Motor neuron (in vitro differentiated cells): Measurements from ENCODE around the gene ATG2B. TPM values are rescaled to one million over a fixed set of nuclear protein-coding genes. Genes with fewer than 3 reads are reported as not detected.
A peak's percentile ranks its signal among the peaks of the same experiment; 100 is the strongest.
"Not testable (repeated sequence)": the region's sequence is repeated elsewhere in the genome, so short reads cannot be mapped to it uniquely, and the experiment has no call there.

Experiments
- ATAC-seq, 8 experiments: fragments of 200-7000 bp; cut with Tn5 transposase; replicated peaks in 6 of 8; 2 replicates each; pipeline ENCODE4 v1.8.0; 2021; ENCODE audit warnings: mild to moderate bottlenecking in 8 of 8, moderate library complexity in 8 of 8
- H3K27ac ChIP-seq, 2 donors: fragments of 250-450 bp; sonication (Bioruptor Pico); 2 replicates each; pipeline ENCODE4 v1.9.0; 2021; ENCODE audit warnings: antibody characterized with exemption in 2 of 2, mild to moderate bottlenecking in 2 of 2, moderate library complexity in 1 of 2
- H3K4me1 ChIP-seq, 2 donors: fragments of 250-450 bp; sonication (Bioruptor Pico); replicated peaks in 1 of 2; 2 replicates each; pipeline ENCODE4 v1.6.1; 2021; ENCODE audit warnings: antibody characterized with exemption in 2 of 2, mild to moderate bottlenecking in 2 of 2, moderate library complexity in 1 of 2
- H3K4me3 ChIP-seq, 5 donors: fragments of 250-450 bp; sonication (Bioruptor Pico); 2 replicates each; pipeline ENCODE4 v1.9.0; 2021; ENCODE audit warnings: antibody characterized with exemption in 5 of 5, mild to moderate bottlenecking in 5 of 5, moderate library complexity in 4 of 5
- WGBS, 10 experiments: fragments of 450-650 bp; shearing (Covaris generic); methylation state at CpG; one replicate each; pipeline ENCODE4 v1.0.0; 2022; 5-methylcytosine and 5-hydroxymethylcytosine counted together
- in situ Hi-C, 9 experiments: fragments of 400-800 bp; cut with MboI; loops; one replicate each; pipeline ENCODE4 v1.15.0; 2021; ENCODE audit warnings: low sequenced_read_pairs in 9 of 9, low pct_unique_long_range_greater_than_20kb in 2 of 9; ENCODE audit not compliant: unreplicated experiment in 9 of 9
- total RNA-seq, 8 experiments: library from RNA; unstranded; fragments of 300-600 nt; gene quantifications; 2 replicates each; pipeline versions ENCODE4 v1.2.3 to v1.2.4, GENCODE V29; 2022

Gene ATG2B
- total RNA-seq, 8 experiments from 2014 or later, result 11.1 to 27.3 (median 16.7) TPM

GRCh38 chr14:96252323-96252998, 110.7 kb downstream of the ATG2B start:
- no peak overlapping the region for H3K4me3 ChIP-seq
- peaks cover 0 to 8% of the 10 kb centered on the region in 2 donors for H3K4me1 ChIP-seq
- 20 to 93% (median 85%) methylated on average over 1 to 12 of the region's 19 CpGs; no CpG with 5 or more reads in 4 of the 10 experiments for WGBS, 10 experiments
- ATAC-seq, result peak in 7 of 8 experiments; percentile 6 to 40 (median 24)
- in situ Hi-C loops, result loop anchor here in 4 of 9 experiments (25.0 kb wide), 3 partner anchors 140 to 690 kb away; no protein-coding TSS in a partner anchor
- no peak overlapping the region for H3K27ac ChIP-seq

DNA sequence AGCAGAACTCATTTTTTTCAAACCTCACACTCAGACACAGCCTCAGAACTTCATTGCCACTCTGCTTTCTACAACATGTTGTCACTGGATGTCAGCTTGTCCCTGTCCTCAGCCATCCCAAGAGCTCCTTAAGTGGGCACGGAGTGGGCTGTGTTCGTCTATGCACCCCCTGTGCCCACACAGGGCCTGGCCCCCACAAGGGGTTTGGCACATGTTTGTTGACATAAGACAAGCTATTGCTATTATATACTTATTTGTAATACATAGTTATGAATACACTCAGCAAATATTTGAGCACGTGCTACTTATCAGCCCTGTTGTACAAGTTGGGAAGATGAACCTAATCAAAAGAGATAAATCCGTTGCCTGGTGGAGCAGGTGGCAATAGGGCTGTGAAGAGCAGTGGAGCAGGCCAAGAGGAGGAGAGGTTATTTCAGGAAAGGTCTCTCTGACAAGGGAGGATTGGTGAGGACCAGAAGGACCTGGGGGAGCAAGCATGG, 111.4 kb downstream of the ATG2B start:
- 40 to 100% (median 100%) methylated on average over 1 to 4 of the region's 4 CpGs; no CpG with 5 or more reads in 3 of the 10 experiments for WGBS, 10 experiments
- H3K27ac ChIP-seq, result no peak overlapping the region
- in situ Hi-C loops, result loop anchor here in 4 of 9 experiments (25.0 kb wide), 3 partner anchors 139 to 689 kb away; no protein-coding TSS in a partner anchor
- no peak for ATAC-seq
- H3K4me3 ChIP-seq, result no peak overlapping the region
- H3K4me1 ChIP-seq, result peaks cover 0 to 8% of the 10 kb centered on the region in 2 donors

- Histone ChIP-seq H3K27ac (no peak overlapping the region), H3K4me3 (no peak overlapping the region), H3K4me1 (peaks cover 0 to 8% of the 10 kb centered on the region in 2 donors)
- in situ Hi-C loops, result loop anchor here in 4 of 9 experiments (25.0 kb wide), 3 partner anchors 138 to 688 kb away; no protein-coding TSS in a partner anchor
- ATAC-seq, result peak in 1 of 8 experiments; percentile 39
- 0 to 90% (median 39%) methylated on average over 1 to 3 of the region's 3 CpGs; no CpG with 5 or more reads in 2 of the 10 experiments for WGBS, 10 experiments
Measured at GRCh38 chr14:96250485-96250884, 112.7 kb downstream of the ATG2B start.

- Histone ChIP-seq H3K4me3 (no peak overlapping the region), H3K27ac (no peak overlapping the region), H3K4me1 (peaks cover 0 to 8% of the 10 kb centered on the region in 2 donors)
- peak in 4 of 8 experiments; percentile 3 to 10 (median 5) for ATAC-seq
- 20 to 86% (median 53%) methylated on average over 2 to 5 of the region's 5 CpGs; no CpG with 5 or more reads in 2 of the 10 experiments for WGBS, 10 experiments
- in situ Hi-C loops, result no loop called here
Measured at GRCh38 chr14:96249029-96249428, 114.1 kb downstream of the ATG2B start.

DNA sequence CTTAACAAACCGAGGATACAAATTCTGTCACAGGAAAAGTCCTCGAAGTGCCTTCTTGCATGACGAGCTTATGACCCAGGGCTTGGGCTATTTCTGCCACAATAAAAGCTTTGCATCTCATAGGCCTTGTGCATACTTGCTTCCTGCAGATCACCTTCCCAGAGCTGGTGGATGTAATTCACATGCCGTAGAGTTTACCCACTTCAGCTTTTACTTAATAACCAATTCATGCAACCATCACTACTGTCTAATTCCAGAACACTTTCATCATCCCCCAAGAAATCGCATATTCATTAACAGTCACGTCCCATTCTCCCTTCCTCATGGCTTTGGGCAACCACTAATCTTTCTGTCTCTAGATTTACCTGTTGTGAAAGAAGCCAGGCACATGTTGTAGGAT, 116.1 kb downstream of the ATG2B start:
- in situ Hi-C loops, result no loop called here
- 44 to 100% (median 82%) methylated on average over 2 to 5 of the region's 6 CpGs; no CpG with 5 or more reads in 1 of the 10 experiments for WGBS, 10 experiments
- no peak overlapping the region for H3K27ac ChIP-seq
- no peaks in the 10 kb centered on the region for H3K4me1 ChIP-seq
- peak in 1 of 8 experiments; percentile 1 for ATAC-seq
- no peak overlapping the region for H3K4me3 ChIP-seq

GRCh38 chr14:96246539-96246847, 116.6 kb downstream of the ATG2B start:
- ATAC-seq, result peak; percentile 33 to 98 (median 96)
- Histone ChIP-seq H3K27ac (no peak overlapping the region), H3K4me1 (no peaks in the 10 kb centered on the region), H3K4me3 (no peak overlapping the region)
- in situ Hi-C loops, result no loop called here
- WGBS, 10 experiments, result 0 to 100% (median 46%) methylated on average over 1 of the region's 1 CpG; no CpG with 5 or more reads in 4 of the 10 experiments

DNA sequence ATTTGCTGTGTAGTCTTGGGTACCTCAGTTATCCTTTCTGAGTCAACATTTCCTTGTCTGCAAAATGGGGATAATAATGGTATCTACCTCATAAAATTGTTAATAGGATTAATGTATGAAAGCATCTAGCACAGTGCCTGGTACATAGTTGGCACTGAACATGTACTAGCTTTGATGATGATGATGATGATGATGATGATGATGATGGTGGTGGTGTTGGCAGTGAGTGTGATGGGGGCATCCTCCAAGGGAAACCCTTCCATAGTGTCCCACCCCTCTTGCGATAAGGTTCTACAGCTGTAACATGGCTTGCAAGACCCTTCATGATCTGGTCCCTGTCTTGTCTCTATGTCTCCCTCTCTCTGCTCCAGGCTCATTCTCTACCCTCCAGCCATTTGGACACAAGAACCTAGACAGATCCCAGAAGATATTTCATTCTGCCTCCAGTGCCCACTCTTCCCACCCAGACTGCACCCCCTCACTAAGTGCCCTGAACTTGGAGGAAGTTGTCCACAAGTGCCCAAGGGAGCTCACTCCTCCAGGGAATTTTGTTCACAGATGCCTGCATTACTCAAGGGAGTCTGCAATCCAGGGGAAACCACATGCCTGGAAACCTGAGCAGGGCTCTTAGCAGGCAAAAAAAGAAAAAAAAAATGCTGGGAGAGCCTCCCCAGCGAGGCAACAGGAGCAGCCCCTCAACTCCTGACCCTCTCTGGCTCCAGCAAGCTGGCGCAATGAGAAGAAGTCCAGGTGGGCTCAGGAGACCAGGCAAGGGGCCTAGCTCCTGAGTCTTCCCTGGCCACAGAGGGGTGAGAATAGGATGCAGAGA, 117.2 kb downstream of the ATG2B start:
- Histone ChIP-seq H3K27ac (no peak overlapping the region), H3K4me1 (no peaks in the 10 kb centered on the region), H3K4me3 (no peak overlapping the region)
- in situ Hi-C loops, result no loop called here
- 33 to 92% (median 71%) methylated on average over 1 to 3 of the region's 3 CpGs; no CpG with 5 or more reads in 2 of the 10 experiments for WGBS, 10 experiments
- peak; percentile 1 to 39 (median 20) for ATAC-seq

DNA sequence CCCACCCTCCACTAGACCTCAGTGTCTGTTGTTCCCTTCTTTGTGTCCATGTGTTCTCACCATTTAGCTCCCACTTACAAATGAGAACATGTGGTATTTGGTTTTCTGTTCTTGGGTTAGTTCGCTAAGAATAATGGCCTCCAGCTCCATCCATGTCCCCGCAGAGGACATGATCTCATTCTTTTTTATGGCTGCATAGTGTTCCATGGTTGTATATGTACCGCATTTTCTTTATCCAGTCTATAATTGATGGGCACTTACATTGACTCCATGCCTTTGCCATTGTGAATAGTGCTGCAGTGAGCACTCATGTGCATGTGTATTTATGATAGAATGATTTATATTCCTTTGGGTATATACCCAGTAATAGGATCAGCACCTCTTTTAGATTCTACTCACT, 118.1 kb downstream of the ATG2B start:
- H3K27ac ChIP-seq, H3K4me3 ChIP-seq, in situ Hi-C loops, H3K4me1 ChIP-seq, ATAC-seq: not testable (repeated sequence)
- 40 to 100% (median 78%) methylated on average over 1 to 3 of the region's 3 CpGs; no CpG with 5 or more reads in 1 of the 10 experiments for WGBS, 10 experiments

- no peak for ATAC-seq
- 0 to 85% (median 76%) methylated on average over 1 to 5 of the region's 5 CpGs; no CpG with 5 or more reads in 3 of the 10 experiments for WGBS, 10 experiments
- in situ Hi-C loops, result no loop called here
Measured at GRCh38 chr14:96243785-96244184, 119.4 kb downstream of the ATG2B start.

GRCh38 chr14:96242126-96242525, 121.0 kb downstream of the ATG2B start:
- Histone ChIP-seq H3K4me1 (no peaks in the 10 kb centered on the region), H3K27ac (no peak overlapping the region), H3K4me3 (no peak overlapping the region)
- no peak for ATAC-seq
- WGBS, 10 experiments, result 74 to 100% (median 90%) methylated on average over 1 to 9 of the region's 10 CpGs; no CpG with 5 or more reads in 3 of the 10 experiments
- in situ Hi-C loops, result no loop called here

More at GRCh38 chr14:96243785-96244184, 119.4 kb downstream of the ATG2B start:
- no peaks in the 10 kb centered on the region for H3K4me1 ChIP-seq
- no peak overlapping the region for H3K4me3 ChIP-seq
- H3K27ac ChIP-seq, result no peak overlapping the region

GRCh38 chr14:96240641-96241040, 122.5 kb downstream of the ATG2B start:
- in situ Hi-C loops, result no loop called here
- WGBS, 10 experiments, result 67 to 93% (median 88%) methylated on average over 1 to 10 of the region's 18 CpGs; no CpG with 5 or more reads in 7 of the 10 experiments
- H3K4me3 ChIP-seq, result no peak overlapping the region
- no peak overlapping the region for H3K27ac ChIP-seq
- H3K4me1 ChIP-seq, result no peaks in the 10 kb centered on the region
- ATAC-seq, result no peak

DNA sequence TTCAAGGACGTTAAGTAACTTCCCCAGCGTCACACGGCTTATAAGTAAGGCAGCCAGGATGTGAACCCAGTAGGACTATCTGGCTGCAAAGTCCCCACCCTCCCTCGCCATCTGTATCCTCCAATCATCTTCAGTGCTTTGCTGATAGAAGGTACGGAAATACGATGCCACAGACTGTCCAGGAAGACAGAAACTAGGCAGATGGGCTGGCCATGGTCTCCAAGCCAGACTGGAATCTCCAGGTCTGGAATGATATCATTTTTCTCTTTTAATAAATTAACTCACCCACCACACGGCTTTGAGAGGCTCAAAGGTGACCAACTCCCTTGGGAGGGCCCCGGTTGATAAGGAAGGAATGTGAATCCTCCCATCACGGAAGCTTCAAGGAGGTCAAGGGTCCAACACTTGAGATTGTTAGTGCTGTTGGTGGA, 123.4 kb downstream of the ATG2B start:
- no peak overlapping the region for H3K27ac ChIP-seq
- H3K4me3 ChIP-seq, result no peak overlapping the region
- WGBS, 10 experiments, result 68 to 92% (median 85%) methylated on average over 2 to 8 of the region's 9 CpGs; no CpG with 5 or more reads in 2 of the 10 experiments
- H3K4me1 ChIP-seq, result no peaks in the 10 kb centered on the region
- ATAC-seq, result no peak
- in situ Hi-C loops, result no loop called here
